SU-DHL-6 (cell line): ENCODE data around the gene MMP17.

Experiments used
- EZH2phosphoT487 ChIP-seq: fragments of 200-600 bp; sonication (generic), shearing (Covaris generic); conservative IDR thresholded peaks from 2 replicates; pipeline ENCODE4 v1.6.1; 2018; ENCODE audit warnings: mild to moderate bottlenecking, antibody characterized with exemption, low read length, moderate library complexity, mixed read lengths
- TF ChIP-seq, protein P1 (sequence below): fragments of 200-600 bp; sonication (generic); IDR thresholded peaks from one replicate; pipeline ENCODE4 v1.5.1; 2017; ENCODE audit warnings: antibody characterized with exemption, mild to moderate bottlenecking, low read length, moderate library complexity; ENCODE audit not compliant: insufficient read depth, poor library complexity, severe bottlenecking

DNA sequence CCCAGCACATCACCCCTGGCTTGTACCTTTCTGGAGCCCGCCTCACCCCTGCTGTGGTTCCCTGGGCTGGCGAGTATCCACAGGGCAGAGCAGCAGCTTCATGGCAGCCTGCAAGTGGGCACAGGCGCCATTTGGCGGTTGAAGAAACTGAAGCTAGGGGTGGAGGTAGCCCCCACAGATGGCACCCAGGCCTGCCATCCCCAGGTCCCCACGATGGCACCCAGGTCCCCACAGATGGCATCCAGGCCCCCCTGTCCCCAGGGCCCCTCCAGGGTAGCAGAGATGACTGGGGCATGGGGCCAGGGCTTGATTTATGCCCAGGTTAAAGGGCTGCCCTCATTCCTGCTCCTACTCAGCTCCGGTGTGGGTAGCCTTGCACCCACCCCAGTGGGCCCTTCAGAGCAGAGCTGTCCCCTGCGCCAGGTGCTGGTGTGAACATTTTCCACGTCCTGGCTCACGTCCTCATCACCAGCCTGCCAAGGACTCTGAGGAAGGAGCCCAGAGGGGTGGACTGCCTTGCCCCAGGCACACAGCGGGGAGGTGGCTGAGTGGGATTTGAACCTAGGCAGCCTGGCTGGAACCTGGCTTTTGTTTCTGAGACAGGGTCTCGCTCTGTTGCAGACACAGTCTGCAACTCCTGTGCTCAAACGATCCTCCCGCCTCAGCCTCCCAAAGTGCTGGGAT is 8.7 kb downstream of the MMP17 start:
- TF ChIP-seq, protein P1, sequence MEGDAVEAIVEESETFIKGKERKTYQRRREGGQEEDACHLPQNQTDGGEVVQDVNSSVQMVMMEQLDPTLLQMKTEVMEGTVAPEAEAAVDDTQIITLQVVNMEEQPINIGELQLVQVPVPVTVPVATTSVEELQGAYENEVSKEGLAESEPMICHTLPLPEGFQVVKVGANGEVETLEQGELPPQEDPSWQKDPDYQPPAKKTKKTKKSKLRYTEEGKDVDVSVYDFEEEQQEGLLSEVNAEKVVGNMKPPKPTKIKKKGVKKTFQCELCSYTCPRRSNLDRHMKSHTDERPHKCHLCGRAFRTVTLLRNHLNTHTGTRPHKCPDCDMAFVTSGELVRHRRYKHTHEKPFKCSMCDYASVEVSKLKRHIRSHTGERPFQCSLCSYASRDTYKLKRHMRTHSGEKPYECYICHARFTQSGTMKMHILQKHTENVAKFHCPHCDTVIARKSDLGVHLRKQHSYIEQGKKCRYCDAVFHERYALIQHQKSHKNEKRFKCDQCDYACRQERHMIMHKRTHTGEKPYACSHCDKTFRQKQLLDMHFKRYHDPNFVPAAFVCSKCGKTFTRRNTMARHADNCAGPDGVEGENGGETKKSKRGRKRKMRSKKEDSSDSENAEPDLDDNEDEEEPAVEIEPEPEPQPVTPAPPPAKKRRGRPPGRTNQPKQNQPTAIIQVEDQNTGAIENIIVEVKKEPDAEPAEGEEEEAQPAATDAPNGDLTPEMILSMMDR = no peak
- TF ChIP-seq EZH2phosphoT487 = no peak
